HCT116 (cell line): ENCODE measurements around the gene SLC6A17. TPM values are rescaled to one million over a fixed set of nuclear protein-coding genes. Genes with fewer than 3 reads are reported as not detected.

Source experiments
- ATAC-seq: fragments of 200-7000 bp; cut with Tn5 transposase; 2 replicates; pipeline ENCODE4 v1.9.1; 2020; ENCODE audit warnings: mild to moderate bottlenecking, moderate library complexity
- BruUV-seq: library from RNA; stranded (reverse); fragments of 400-500 nt; replicated peaks from 2 replicates; lab custom pipeline; 2021; lab: Mats Ljungman, UMichigan
- CTCF ChIA-PET: fragments of 300-600 bp; sonication (Branson Sonifier 250); formaldehyde crosslinking; loops from one replicate; lab custom pipeline; 2021; ENCODE audit warnings: antibody characterized with exemption; lab: Charles Lee
- POLR2A ChIA-PET: fragments of 300-600, 350-600 bp; sonication (Branson Sonifier 250); formaldehyde crosslinking; loops from one replicate; lab custom pipeline; 2021; ENCODE audit warnings: antibody characterized with exemption; lab: Charles Lee
- RAD21 ChIA-PET, 2 experiments: fragments of 300-600 bp; sonication (Branson Sonifier 250); formaldehyde crosslinking; loops; one replicate each; lab custom pipeline; 2023; ENCODE audit warnings: low total read pairs in 2 of 2; ENCODE audit not compliant: uncharacterized antibody in 2 of 2, unreplicated experiment in 2 of 2, low non-redundant PET in 1 of 2; lab: Charles Lee
- DNase-seq: peaks from one replicate; pipeline ENCODE4 v3.0.0-alpha.2; 2010; ENCODE audit warnings: low read depth, low spot score
- H2AFZ ChIP-seq: fragments of 200-600 bp; shearing (Covaris generic), sonication (generic); 2 replicates; pipeline ENCODE4 v1.6.1; 2017; ENCODE audit warnings: low read depth, mixed run types, mixed read lengths, antibody characterized with exemption, low read length; ENCODE audit not compliant: poor library complexity, severe bottlenecking
- H3K27ac ChIP-seq: 2 replicates; pipeline ENCODE4 v1.5.1; 2012; ENCODE audit warnings: low read depth, low read length
- H3K27me3 ChIP-seq: fragments of 200-600 bp; sonication (generic); 2 replicates; pipeline ENCODE4 v1.6.1; 2016; ENCODE audit warnings: mixed run types, low read length, mixed read lengths; ENCODE audit not compliant: insufficient read depth
- H3K36me3 ChIP-seq, 2 experiments: fragments of 200-500 bp in 1 of 2; fragments of 200-600 bp in 1 of 2; sonication (Bioruptor generic) in 1 of 2; sonication (generic) in 1 of 2; 2 replicates each; pipeline versions ENCODE4 v1.5.1 to v1.6.1; 2014 to 2016; ENCODE audit warnings: low read length in 2 of 2, inconsistent platforms in 1 of 2, mixed read lengths in 1 of 2, mixed run types in 1 of 2; ENCODE audit not compliant: insufficient read depth in 2 of 2, control insufficient read depth in 1 of 2
- H3K4me1 ChIP-seq, 2 experiments: fragments of 200-600 bp in 1 of 2; sonication (generic) in 1 of 2; 2 replicates each; pipeline versions ENCODE4 v1.5.1 to v1.6.1; 2012 to 2017; ENCODE audit warnings: low read length in 2 of 2, inconsistent platforms in 1 of 2, mild to moderate bottlenecking in 1 of 2, mixed read lengths in 1 of 2, mixed run types in 1 of 2, moderate library complexity in 1 of 2; ENCODE audit not compliant: insufficient read depth in 2 of 2, control insufficient read depth in 1 of 2
- H3K4me2 ChIP-seq: fragments of 200-600 bp; sonication (generic); 2 replicates; pipeline ENCODE4 v1.6.1; 2017; ENCODE audit warnings: mixed run types, low read length, mixed read lengths
- H3K4me3 ChIP-seq, 2 experiments: fragments of 200-600 bp in 1 of 2; sonication (generic) in 1 of 2; replicated peaks in 1 of 2; 2 replicates each; pipeline ENCODE4 v1.5.1; 2011 to 2016; ENCODE audit warnings: low read length in 2 of 2, control low read depth in 1 of 2, low read depth in 1 of 2, mild to moderate bottlenecking in 1 of 2, mixed read lengths in 1 of 2, mixed run types in 1 of 2
- H3K79me2 ChIP-seq: fragments of 200-600 bp; sonication (generic); 2 replicates; pipeline ENCODE4 v1.6.1; 2017; ENCODE audit warnings: mild to moderate bottlenecking, mixed run types, low read length, moderate library complexity, mixed read lengths; ENCODE audit not compliant: insufficient read depth
- H3K9ac ChIP-seq: fragments of 200-600 bp; sonication (generic); 2 replicates; pipeline ENCODE4 v1.6.1; 2016; ENCODE audit warnings: low read length, mixed read lengths
- H3K9me2 ChIP-seq: fragments of 200-600 bp; sonication (generic), shearing (Covaris generic); 2 replicates; pipeline ENCODE4 v1.6.1; 2017; ENCODE audit warnings: mixed run types, mild to moderate bottlenecking, moderate library complexity; ENCODE audit not compliant: insufficient read depth
- H3K9me3 ChIP-seq, 2 experiments: fragments of 200-500 bp in 1 of 2; fragments of 200-600 bp in 1 of 2; sonication (Bioruptor generic) in 1 of 2; sonication (generic) in 1 of 2; 2 replicates each; pipeline ENCODE4 v1.6.1; 2014 to 2017; ENCODE audit warnings: low read length in 2 of 2, mixed read lengths in 2 of 2, inconsistent platforms in 1 of 2, low read depth in 1 of 2, mild to moderate bottlenecking in 1 of 2, mixed run types in 1 of 2, moderate library complexity in 1 of 2; ENCODE audit not compliant: control insufficient read depth in 1 of 2, insufficient read depth in 1 of 2
- H4K20me1 ChIP-seq: fragments of 200-600 bp; sonication (generic), shearing (Covaris generic); 2 replicates; pipeline ENCODE4 v1.6.1; 2017; ENCODE audit warnings: mixed run types, mild to moderate bottlenecking, moderate library complexity; ENCODE audit not compliant: insufficient read depth
- CEBPB ChIP-seq: IDR thresholded peaks from 2 replicates; pipeline ENCODE4 v1.6.1; 2012; ENCODE audit warnings: low read depth
- ELF1 ChIP-seq: IDR thresholded peaks from 2 replicates; pipeline ENCODE4 v1.6.1; 2012; ENCODE audit warnings: low read depth, borderline replicate concordance
- FOSL1 ChIP-seq: IDR thresholded peaks from 2 replicates; pipeline ENCODE4 v1.6.1; 2012; ENCODE audit warnings: low read depth
- POLR2AphosphoS5 ChIP-seq: IDR thresholded peaks from 2 replicates; pipeline ENCODE4 v1.6.1; 2011; ENCODE audit warnings: mild to moderate bottlenecking, low read depth, low read length, moderate library complexity
- SRF ChIP-seq: IDR thresholded peaks from 2 replicates; pipeline ENCODE4 v1.6.1; 2012; ENCODE audit warnings: low read depth
- TCF7L2 ChIP-seq: IDR thresholded peaks from 2 replicates; pipeline ENCODE4 v1.7.0; 2011; ENCODE audit warnings: borderline replicate concordance, inconsistent platforms; ENCODE audit not compliant: insufficient read depth, insufficient read length; ENCODE audit errors: extremely low read depth
- ZNF274 ChIP-seq: fragments of 200-500 bp; sonication (Bioruptor generic); IDR thresholded peaks from 2 replicates; pipeline ENCODE4 v1.6.1; 2014; ENCODE audit warnings: mild to moderate bottlenecking, low read depth, low read length, inconsistent platforms
- intact Hi-C: fragments of 100-400 bp; cut with micrococcal nuclease; formaldehyde crosslinking; loops from 2 replicates; pipeline ENCODE4 v1.10.0; 2022
- total RNA-seq: library from RNA; stranded (reverse); gene quantifications from one replicate; pipeline ENCODE4 v1.2.1, GENCODE V29; 2021; ENCODE audit not compliant: unreplicated experiment
- TF ChIP-seq, protein P1 (sequence below), 3 experiments: fragments of 200-600 bp in 1 of 3; sonication (generic) in 1 of 3; IDR thresholded peaks in 2 of 3; conservative IDR thresholded peaks in 1 of 3; 2 replicates each; pipeline ENCODE4 v1.5.1; 2012 to 2017; ENCODE audit warnings: low read depth in 2 of 3, low read length in 2 of 3, antibody characterized with exemption in 1 of 3, borderline replicate concordance in 1 of 3, control low read depth in 1 of 3, mild to moderate bottlenecking in 1 of 3, mixed read lengths in 1 of 3, mixed run types in 1 of 3, moderate library complexity in 1 of 3; ENCODE audit not compliant: insufficient read depth in 1 of 3

Gene SLC6A17
- total RNA-seq, 1 experiment from 2014 or later, result 10.5 TPM

DNA sequence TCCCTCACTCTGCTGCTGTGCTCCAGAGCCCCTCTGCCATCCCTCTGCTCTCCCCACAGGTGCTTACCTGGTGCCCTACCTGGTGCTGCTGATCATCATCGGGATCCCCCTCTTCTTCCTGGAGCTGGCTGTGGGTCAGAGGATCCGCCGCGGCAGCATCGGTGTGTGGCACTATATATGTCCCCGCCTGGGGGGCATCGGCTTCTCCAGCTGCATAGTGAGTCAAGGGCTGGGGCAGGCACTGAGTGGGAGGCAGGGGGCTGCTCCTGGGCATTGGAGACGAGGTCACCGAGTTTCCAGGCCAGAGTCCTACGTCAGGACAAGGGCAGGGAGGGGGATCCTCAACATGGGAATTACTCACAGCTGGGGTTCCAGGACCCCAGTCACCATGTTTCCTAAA lies 21.7 kb downstream of the SLC6A17 start:
- ChIA-PET POLR2A (no interaction called here), CTCF (no interaction called here), RAD21 (no interaction called here)
- TF ChIP-seq SRF (no peak), CEBPB (no peak), ELF1 (no peak), FOSL1 (no peak), TCF7L2 (no peak), POLR2AphosphoS5 (no peak), ZNF274 (no peak)
- TF ChIP-seq, protein P1, sequence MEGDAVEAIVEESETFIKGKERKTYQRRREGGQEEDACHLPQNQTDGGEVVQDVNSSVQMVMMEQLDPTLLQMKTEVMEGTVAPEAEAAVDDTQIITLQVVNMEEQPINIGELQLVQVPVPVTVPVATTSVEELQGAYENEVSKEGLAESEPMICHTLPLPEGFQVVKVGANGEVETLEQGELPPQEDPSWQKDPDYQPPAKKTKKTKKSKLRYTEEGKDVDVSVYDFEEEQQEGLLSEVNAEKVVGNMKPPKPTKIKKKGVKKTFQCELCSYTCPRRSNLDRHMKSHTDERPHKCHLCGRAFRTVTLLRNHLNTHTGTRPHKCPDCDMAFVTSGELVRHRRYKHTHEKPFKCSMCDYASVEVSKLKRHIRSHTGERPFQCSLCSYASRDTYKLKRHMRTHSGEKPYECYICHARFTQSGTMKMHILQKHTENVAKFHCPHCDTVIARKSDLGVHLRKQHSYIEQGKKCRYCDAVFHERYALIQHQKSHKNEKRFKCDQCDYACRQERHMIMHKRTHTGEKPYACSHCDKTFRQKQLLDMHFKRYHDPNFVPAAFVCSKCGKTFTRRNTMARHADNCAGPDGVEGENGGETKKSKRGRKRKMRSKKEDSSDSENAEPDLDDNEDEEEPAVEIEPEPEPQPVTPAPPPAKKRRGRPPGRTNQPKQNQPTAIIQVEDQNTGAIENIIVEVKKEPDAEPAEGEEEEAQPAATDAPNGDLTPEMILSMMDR (IDR thresholded peaks at IDR 0.05 in 2 of 3, conservative IDR thresholded peaks at IDR 0.05 in 1 of 3; ENCODE audit: borderline replicate concordance in 1 of 3, insufficient read depth in 1 of 3, low read depth in 2 of 3, low read length in 2 of 3), result no peak
- Histone ChIP-seq H3K79me2 (no peaks in the 10 kb centered on the region), H4K20me1 (no peaks in the 10 kb centered on the region), H3K4me3 (no peak overlapping the region), H3K4me2 (no peak overlapping the region), H3K27ac (no peak overlapping the region), H3K36me3 (no peaks in the 10 kb centered on the region), H3K9me2 (no peaks in the 10 kb centered on the region), H3K9ac (no peak overlapping the region), H2AFZ (no peak overlapping the region), H3K27me3 (no peaks in the 10 kb centered on the region), H3K9me3 (no peaks in the 10 kb centered on the region), H3K4me1 (no peaks in the 10 kb centered on the region)
- ATAC-seq, result no peak
- DNase-seq, result no peak
- BruUV-seq, result no TSS peak
- intact Hi-C loops, result no loop called here
